ENCODE measurements around the gene BAHD1.

DNA sequence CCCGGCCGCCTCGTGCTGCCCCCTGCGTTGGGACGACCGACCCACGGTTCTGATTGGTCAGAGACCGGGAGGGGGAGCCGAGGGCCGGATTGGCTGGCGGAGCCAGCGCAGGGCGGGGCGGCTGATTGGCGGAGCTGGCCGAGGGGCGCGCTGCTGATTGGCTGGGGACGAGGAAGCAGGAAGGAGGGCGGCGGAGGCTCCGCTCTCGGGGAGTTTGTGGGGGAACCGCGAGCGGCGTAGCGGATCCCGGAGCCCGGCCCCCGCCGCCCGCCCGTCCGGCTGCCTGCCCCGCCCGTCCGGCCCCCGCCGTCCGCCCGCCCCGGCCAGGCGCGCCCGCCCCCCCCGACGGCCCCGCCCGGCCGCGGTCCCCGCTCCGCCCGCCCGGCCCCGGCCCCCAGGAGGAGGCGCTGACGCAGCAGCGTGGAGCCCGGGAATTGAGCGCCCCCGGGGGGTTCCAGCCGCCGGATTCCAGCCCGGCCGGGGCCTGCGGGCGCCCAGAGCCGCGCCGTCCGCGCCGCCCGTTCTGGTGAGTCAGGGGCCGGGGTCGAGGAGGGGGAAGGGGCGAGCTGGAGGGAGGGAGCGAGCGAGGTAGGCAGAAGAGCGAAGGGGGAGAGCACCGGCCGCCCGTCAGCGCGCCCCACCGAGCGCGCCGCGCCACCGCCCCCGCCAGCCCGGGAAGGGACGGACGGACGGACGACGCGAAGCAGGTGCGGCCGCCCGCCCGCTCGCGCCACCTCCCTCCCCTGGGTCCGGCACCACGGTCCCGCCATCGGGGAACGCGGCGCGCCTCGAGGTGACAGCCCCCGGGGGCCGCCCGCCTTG, at the start of gene BAHD1:
- TF ChIP-seq, protein P1, sequence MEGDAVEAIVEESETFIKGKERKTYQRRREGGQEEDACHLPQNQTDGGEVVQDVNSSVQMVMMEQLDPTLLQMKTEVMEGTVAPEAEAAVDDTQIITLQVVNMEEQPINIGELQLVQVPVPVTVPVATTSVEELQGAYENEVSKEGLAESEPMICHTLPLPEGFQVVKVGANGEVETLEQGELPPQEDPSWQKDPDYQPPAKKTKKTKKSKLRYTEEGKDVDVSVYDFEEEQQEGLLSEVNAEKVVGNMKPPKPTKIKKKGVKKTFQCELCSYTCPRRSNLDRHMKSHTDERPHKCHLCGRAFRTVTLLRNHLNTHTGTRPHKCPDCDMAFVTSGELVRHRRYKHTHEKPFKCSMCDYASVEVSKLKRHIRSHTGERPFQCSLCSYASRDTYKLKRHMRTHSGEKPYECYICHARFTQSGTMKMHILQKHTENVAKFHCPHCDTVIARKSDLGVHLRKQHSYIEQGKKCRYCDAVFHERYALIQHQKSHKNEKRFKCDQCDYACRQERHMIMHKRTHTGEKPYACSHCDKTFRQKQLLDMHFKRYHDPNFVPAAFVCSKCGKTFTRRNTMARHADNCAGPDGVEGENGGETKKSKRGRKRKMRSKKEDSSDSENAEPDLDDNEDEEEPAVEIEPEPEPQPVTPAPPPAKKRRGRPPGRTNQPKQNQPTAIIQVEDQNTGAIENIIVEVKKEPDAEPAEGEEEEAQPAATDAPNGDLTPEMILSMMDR (IDR thresholded peaks at IDR 0.05), result no peak
- TF ChIP-seq POLR2A (IDR thresholded peaks at IDR 0.05), result no peak
